HG03342 (cell line): ENCODE data around the gene DNAH17.

Experiments used
- ATAC-seq: cut with Tn5 transposase; IDR thresholded peaks from one replicate; pipeline ENCODE4 v1.9.1; 2021; ENCODE audit warnings: mild to moderate bottlenecking, moderate library complexity; ENCODE audit not compliant: unreplicated experiment

DNAH17 gene

GRCh38 chr17:78378225-78379130, 198.7 kb downstream of the DNAH17 start, which contains the start of gene PGS1:
Gene PGS1, plus strand, starts transcription at chr17:78378649. Its CDS starts 17 bp downstream, at chr17:78378666.
- ATAC-seq: peak; percentile 53

- ATAC-seq: no peak
Observed at GRCh38 chr17:78377858-78378224, 199.4 kb downstream of the DNAH17 start.

DNA sequence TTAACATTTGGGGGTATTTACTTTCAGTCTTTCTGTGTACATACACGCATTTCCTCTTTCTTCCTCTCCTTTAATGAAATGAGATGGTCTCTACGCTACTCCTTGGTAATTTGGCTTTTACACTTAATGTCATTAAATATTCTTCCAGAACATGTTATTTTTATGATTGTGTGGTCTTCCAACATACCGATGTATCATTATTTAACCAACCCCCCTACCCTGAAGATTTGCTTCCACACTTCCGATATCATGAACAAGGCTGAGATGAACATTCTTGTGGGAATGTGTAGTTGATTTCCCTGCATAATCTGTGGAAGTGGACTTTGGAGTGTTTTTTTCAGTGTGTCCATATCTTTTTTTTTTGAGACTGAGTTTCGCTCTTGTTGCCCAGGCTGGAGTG, 201.0 kb downstream of the DNAH17 start:
- ATAC-seq: no peak

DNA sequence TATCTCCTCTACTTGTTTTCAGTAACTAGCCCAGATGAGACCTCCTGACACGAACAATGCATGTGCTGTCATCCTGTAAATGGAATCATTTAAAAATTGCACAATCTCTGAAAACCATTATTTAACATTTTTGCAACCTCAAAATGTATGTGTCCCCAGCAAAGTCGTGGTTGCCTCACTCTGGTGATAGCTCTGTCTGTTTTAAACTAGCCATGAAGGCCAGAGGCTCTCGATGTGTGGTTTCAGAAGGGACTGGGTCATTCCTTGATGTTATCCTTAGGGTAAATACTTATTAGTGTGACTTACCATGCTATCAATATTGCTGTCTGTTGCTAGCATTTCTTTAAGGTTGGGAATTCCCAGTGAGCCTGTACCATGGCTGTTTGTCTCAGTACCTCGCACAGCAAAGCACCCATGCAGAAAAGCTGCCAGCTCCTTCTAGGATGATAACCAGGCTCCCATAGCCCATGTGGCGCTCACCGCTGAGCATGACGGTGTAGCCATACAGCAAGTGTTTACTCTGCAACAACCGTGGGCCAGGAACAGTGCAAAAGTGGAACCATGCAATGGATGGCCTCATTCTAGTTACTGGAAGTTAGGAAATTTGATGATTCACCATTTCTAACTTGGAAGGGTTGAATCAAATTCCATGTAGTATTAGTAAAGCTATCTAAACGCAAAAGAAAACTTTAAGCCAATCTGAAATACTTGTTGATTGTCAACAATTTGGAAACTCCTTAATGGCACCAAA, 201.6 kb downstream of the DNAH17 start:
- no peak for ATAC-seq

- ATAC-seq: no peak
Observed at GRCh38 chr17:78374631-78375274, 202.4 kb downstream of the DNAH17 start.

- no peak for ATAC-seq
Observed at GRCh38 chr17:78374189-78374588, 203.0 kb downstream of the DNAH17 start.
